Measurements from ENCODE around the gene ITPR3. TPM values are rescaled to one million over a fixed set of nuclear protein-coding genes. Genes with fewer than 3 reads are reported as not detected.
"Not testable (repeated sequence)": the region's sequence is repeated elsewhere in the genome, so short reads cannot be mapped to it uniquely, and the experiment has no call there.

The ITPR3 gene
- total RNA-seq, 1 experiment from 2014 or later, result 143 TPM

- peaks cover 26% of the 10 kb centered on the region for H3K36me3 Mint-ChIP-seq (ENCODE audit: insufficient read depth, unreplicated experiment)
- intact Hi-C loops (cut with micrococcal nuclease; ENCODE audit: unreplicated experiment), result no loop called here
- H3K27me3 Mint-ChIP-seq (ENCODE audit: unreplicated experiment), result no peaks in the 10 kb centered on the region
- DNase-seq, result no peak
- no peak for TF ChIP-seq CTCF (IDR thresholded peaks at IDR 0.05; ENCODE audit: unreplicated experiment)
- H3K4me3 Mint-ChIP-seq (ENCODE audit: low read depth, unreplicated experiment), result no peak overlapping the region
- CTCF ChIA-PET, result interaction anchor here (0.6 to 0.7 kb wide), 2 partner anchors 40 to 119 kb away, joined by 3 to 4 read pairs; partner anchors contain the start of gene UQCC2
- H3K27ac Mint-ChIP-seq (ENCODE audit: unreplicated experiment), result no peak overlapping the region
- no TSS peak for BruUV-seq (replicated peaks)
- peaks cover 40% of the 10 kb centered on the region for H3K4me1 Mint-ChIP-seq (ENCODE audit: low read depth, unreplicated experiment)
- H3K9me3 Mint-ChIP-seq (ENCODE audit: low read depth, unreplicated experiment), result no peaks in the 10 kb centered on the region
Observed at GRCh38 chr6:33592280-33592594, 28.9 kb upstream of the ITPR3 start.

- no TSS peak for BruUV-seq (replicated peaks)
- TF ChIP-seq CTCF (IDR thresholded peaks at IDR 0.05; ENCODE audit: unreplicated experiment), result no peak
- intact Hi-C loops (cut with micrococcal nuclease; ENCODE audit: unreplicated experiment), result no loop called here
- no peak overlapping the region for H3K4me3 Mint-ChIP-seq (ENCODE audit: low read depth, unreplicated experiment)
- H3K4me1 Mint-ChIP-seq (ENCODE audit: low read depth, unreplicated experiment), result peaks cover 40% of the 10 kb centered on the region
- no peak overlapping the region for H3K27ac Mint-ChIP-seq (ENCODE audit: unreplicated experiment)
- H3K36me3 Mint-ChIP-seq (ENCODE audit: insufficient read depth, unreplicated experiment), result peaks cover 26% of the 10 kb centered on the region
- no peak for DNase-seq
- no peaks in the 10 kb centered on the region for H3K9me3 Mint-ChIP-seq (ENCODE audit: low read depth, unreplicated experiment)
- H3K27me3 Mint-ChIP-seq (ENCODE audit: unreplicated experiment), result no peaks in the 10 kb centered on the region
- CTCF ChIA-PET, result interaction anchor here (0.6 to 0.7 kb wide), 2 partner anchors 39 to 119 kb away, joined by 3 to 4 read pairs; partner anchors contain the start of gene UQCC2
Observed at GRCh38 chr6:33592595-33593413, 28.3 kb upstream of the ITPR3 start.

- intact Hi-C loops (cut with micrococcal nuclease; ENCODE audit: unreplicated experiment), result no loop called here
- H3K9me3 Mint-ChIP-seq (ENCODE audit: low read depth, unreplicated experiment), result no peaks in the 10 kb centered on the region
- H3K36me3 Mint-ChIP-seq (ENCODE audit: insufficient read depth, unreplicated experiment), result peaks cover 26% of the 10 kb centered on the region
- no peak overlapping the region for H3K27ac Mint-ChIP-seq (ENCODE audit: unreplicated experiment)
- no peak for DNase-seq
- no peak for TF ChIP-seq CTCF (IDR thresholded peaks at IDR 0.05; ENCODE audit: unreplicated experiment)
- H3K27me3 Mint-ChIP-seq (ENCODE audit: unreplicated experiment), result no peaks in the 10 kb centered on the region
- H3K4me3 Mint-ChIP-seq (ENCODE audit: low read depth, unreplicated experiment), result no peak overlapping the region
- CTCF ChIA-PET, result no interaction called here
- H3K4me1 Mint-ChIP-seq (ENCODE audit: low read depth, unreplicated experiment), result peaks cover 40% of the 10 kb centered on the region
- BruUV-seq (replicated peaks), result no TSS peak
Observed at GRCh38 chr6:33593414-33593727, 27.8 kb upstream of the ITPR3 start.

GRCh38 chr6:33595001-33595846 is 25.9 kb upstream of the ITPR3 start:
- no peak overlapping the region for H3K27ac Mint-ChIP-seq (ENCODE audit: unreplicated experiment)
- H3K4me1 Mint-ChIP-seq (ENCODE audit: low read depth, unreplicated experiment), result peaks cover 41% of the 10 kb centered on the region
- CTCF ChIA-PET, result interaction anchor here (0.7 kb wide), 1 partner anchor 952 kb away, joined by 3 read pairs; no protein-coding TSS in a partner anchor

GRCh38 chr6:33596894-33597293 is 24.2 kb upstream of the ITPR3 start:
- not testable (repeated sequence) for BruUV-seq (replicated peaks); H3K4me3 Mint-ChIP-seq (ENCODE audit: low read depth, unreplicated experiment); H3K27ac Mint-ChIP-seq (ENCODE audit: unreplicated experiment)

More at GRCh38 chr6:33595001-33595846, 25.9 kb upstream of the ITPR3 start:
- no peak for DNase-seq
- no TSS peak for BruUV-seq (replicated peaks)
- no peaks in the 10 kb centered on the region for H3K9me3 Mint-ChIP-seq (ENCODE audit: low read depth, unreplicated experiment)
- intact Hi-C loops (cut with micrococcal nuclease; ENCODE audit: unreplicated experiment), result no loop called here
- TF ChIP-seq CTCF (IDR thresholded peaks at IDR 0.05; ENCODE audit: unreplicated experiment), result no peak
- H3K27me3 Mint-ChIP-seq (ENCODE audit: unreplicated experiment), result no peaks in the 10 kb centered on the region
- no peak overlapping the region for H3K4me3 Mint-ChIP-seq (ENCODE audit: low read depth, unreplicated experiment)
- H3K36me3 Mint-ChIP-seq (ENCODE audit: insufficient read depth, unreplicated experiment), result peaks cover 18% of the 10 kb centered on the region

More at GRCh38 chr6:33596894-33597293, 24.2 kb upstream of the ITPR3 start:
- H3K9me3 Mint-ChIP-seq (ENCODE audit: low read depth, unreplicated experiment); H3K27me3 Mint-ChIP-seq (ENCODE audit: unreplicated experiment); DNase-seq; H3K36me3 Mint-ChIP-seq (ENCODE audit: insufficient read depth, unreplicated experiment); CTCF ChIA-PET; intact Hi-C loops (cut with micrococcal nuclease; ENCODE audit: unreplicated experiment): not testable (repeated sequence)
- peaks cover 26% of the 10 kb centered on the region for H3K4me1 Mint-ChIP-seq (ENCODE audit: low read depth, unreplicated experiment)
